Transverse colon (tissue), 4 donors: ENCODE data around the gene AADACL3. TPM values are rescaled to one million over a fixed set of nuclear protein-coding genes. Genes with fewer than 3 reads are reported as not detected.

ENCODE experiments used
- DNase-seq: peaks from one replicate; pipeline ENCODE4 v3.0.0-alpha.2; 2019
- H3K27ac ChIP-seq, 4 donors: fragments of 200-600 bp; sonication (generic); 2 replicates each; pipeline ENCODE4 v1.5.1; 2016 to 2018; ENCODE audit warnings: inconsistent platforms in 4 of 4
- H3K27me3 ChIP-seq: fragments of 200-600 bp; sonication (generic); 2 replicates; pipeline ENCODE4 v1.5.1; 2017; ENCODE audit warnings: inconsistent platforms
- H3K36me3 ChIP-seq, 4 donors: fragments of 200-600 bp; sonication (generic); 2 replicates each; pipeline ENCODE4 v1.5.1; 2017 to 2019; ENCODE audit warnings: inconsistent platforms in 4 of 4
- H3K4me1 ChIP-seq, 4 donors: fragments of 200-600 bp; sonication (generic); 2 replicates each; pipeline ENCODE4 v1.5.1; 2017 to 2020; ENCODE audit warnings: inconsistent platforms in 4 of 4
- H3K4me3 ChIP-seq, 4 donors: fragments of 200-600 bp; sonication (generic); 1 replicate in 1 of 4; 2 replicates in 3 of 4; pipeline versions ENCODE4 v1.5.1 to v1.6.1; 2017 to 2019; ENCODE audit warnings: inconsistent platforms in 4 of 4
- H3K9me3 ChIP-seq, 2 donors: fragments of 200-600 bp; sonication (generic); 2 replicates each; pipeline ENCODE4 v1.5.1; 2017 to 2019; ENCODE audit warnings: inconsistent platforms in 2 of 2
- CTCF ChIP-seq, 5 experiments: fragments of 200-600 bp in 3 of 5; fragments of 450-650 bp in 2 of 5; sonication (generic) in 3 of 5; IDR thresholded peaks; 1 replicate in 2 of 5; 2 replicates in 3 of 5; pipeline ENCODE4 v1.5.1; 2016 to 2017; ENCODE audit warnings: antibody characterized with exemption in 5 of 5, inconsistent platforms in 3 of 5, mild to moderate bottlenecking in 2 of 5, moderate library complexity in 1 of 5
- EP300 ChIP-seq: sonication (generic); formaldehyde crosslinking; IDR thresholded peaks from one replicate; pipeline ENCODE4 v1.6.1; 2017; ENCODE audit warnings: antibody characterized with exemption, low read depth
- POLR2A ChIP-seq: fragments of 450-650 bp; IDR thresholded peaks from one replicate; pipeline ENCODE4 v1.6.1; 2016; ENCODE audit warnings: antibody characterized with exemption, mild to moderate bottlenecking, moderate library complexity
- POLR2AphosphoS5 ChIP-seq, 3 donors: sonication (generic); formaldehyde crosslinking; IDR thresholded peaks; one replicate each; pipeline ENCODE4 v1.6.1; 2016; ENCODE audit warnings: antibody characterized with exemption in 3 of 3
- WGBS, 2 donors: methylation state at CpG; one replicate each; pipeline ENCODE4 v1.1.5; 2018; ENCODE audit warnings: low coverage in 1 of 2; 5-methylcytosine and 5-hydroxymethylcytosine counted together
- in situ Hi-C, 4 donors: fragments of 200-750 bp; cut with MboI; loops; one replicate each; pipeline versions ENCODE4 v1.15.0 to v1.15.1; 2017; ENCODE audit warnings: low sequenced_read_pairs in 3 of 4, low pct_ligation_motif_present in 1 of 4, low pct_unique_long_range_greater_than_20kb in 1 of 4
- intact Hi-C: fragments of 100-400 bp; cut with DNase I; formaldehyde crosslinking; loops from one replicate; pipeline ENCODE4 v1.15.1; 2023; ENCODE audit warnings: low total_unique reads
- total RNA-seq, 4 donors: library from RNA; depleted of rRNA; stranded (reverse); fragments of >200 nt; gene quantifications; one replicate each; pipeline ENCODE4 v1.1.0, GENCODE V29; 2016

The AADACL3 gene
- total RNA-seq, 4 donors from 2014 or later: not detected

DNA sequence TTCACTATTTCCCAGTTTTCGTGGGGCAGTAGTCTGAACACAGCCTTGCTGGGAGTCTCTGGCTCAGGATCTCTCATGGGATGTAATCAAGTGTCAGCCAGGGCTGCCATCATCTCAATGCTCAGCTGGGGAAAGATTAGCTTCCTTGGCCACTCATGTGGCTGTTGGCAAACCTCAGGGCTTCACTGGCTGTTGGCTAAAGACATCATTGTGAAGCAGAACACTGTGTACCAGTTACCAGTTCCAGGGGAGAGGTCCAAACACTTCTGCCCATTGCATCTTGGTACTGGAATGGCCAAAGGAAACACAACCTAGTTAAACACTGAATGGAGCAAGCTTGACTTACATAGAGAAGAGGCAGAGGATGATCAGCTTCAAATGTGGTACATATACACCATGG, 38.3 kb upstream of the AADACL3 start:
- Histone ChIP-seq H3K4me3 (no peak overlapping the region), H3K4me1 (no peaks in the 10 kb centered on the region), H3K36me3 (no peaks in the 10 kb centered on the region), H3K9me3 (no peaks in the 10 kb centered on the region), H3K27me3 (peaks cover 8% of the 10 kb centered on the region), H3K27ac (no peak overlapping the region)
- intact Hi-C loops (no loop called here), in situ Hi-C loops (no loop called here)
- TF ChIP-seq POLR2AphosphoS5 (IDR thresholded peaks at IDR 0.05): no peak
- TF ChIP-seq POLR2A: no peak
- TF ChIP-seq EP300: no peak
- TF ChIP-seq CTCF (IDR thresholded peaks at IDR 0.05): no peak
- DNase-seq: no peak
- WGBS, 2 donors: 76 to 89% methylated on average over 1 of the region's 1 CpG

GRCh38 chr1:12678350-12678749, 37.6 kb upstream of the AADACL3 start:
- TF ChIP-seq POLR2AphosphoS5 (IDR thresholded peaks at IDR 0.05) (no peak), EP300 (no peak), POLR2A (no peak), CTCF (IDR thresholded peaks at IDR 0.05) (no peak)
- Histone ChIP-seq H3K27ac (no peak overlapping the region), H3K27me3 (peaks cover 8% of the 10 kb centered on the region), H3K4me1 (no peaks in the 10 kb centered on the region), H3K36me3 (no peaks in the 10 kb centered on the region), H3K4me3 (no peak overlapping the region), H3K9me3 (no peaks in the 10 kb centered on the region)
- DNase-seq: no peak
- intact Hi-C loops (no loop called here), in situ Hi-C loops (no loop called here)
- 43 to 45% methylated on average over 2 of the region's 2 CpGs for WGBS, 2 donors

GRCh38 chr1:12678820-12679219, 37.1 kb upstream of the AADACL3 start:
- TF ChIP-seq POLR2A (no peak), POLR2AphosphoS5 (IDR thresholded peaks at IDR 0.05) (no peak), EP300 (no peak), CTCF (IDR thresholded peaks at IDR 0.05) (no peak)
- WGBS, 2 donors: 82 to 84% methylated on average over 3 of the region's 3 CpGs
- Histone ChIP-seq H3K9me3 (no peaks in the 10 kb centered on the region), H3K36me3 (no peaks in the 10 kb centered on the region), H3K4me1 (no peaks in the 10 kb centered on the region), H3K27ac (no peak overlapping the region), H3K27me3 (peaks cover 8% of the 10 kb centered on the region), H3K4me3 (no peak overlapping the region)
- no peak for DNase-seq
- in situ Hi-C loops: no loop called here
- intact Hi-C loops: no loop called here

- DNase-seq: peak; percentile 8
- no peaks in the 10 kb centered on the region for H3K4me1 ChIP-seq
- in situ Hi-C loops (loop anchor here in 1 of 4 donors (10.0 kb wide), 1 partner anchor 55 kb away; no protein-coding TSS in a partner anchor), intact Hi-C loops (no loop called here)
- no peaks in the 10 kb centered on the region for H3K9me3 ChIP-seq
- no peak overlapping the region for H3K4me3 ChIP-seq
- no peak overlapping the region for H3K27ac ChIP-seq
- no peak for TF ChIP-seq EP300
- TF ChIP-seq POLR2AphosphoS5 (IDR thresholded peaks at IDR 0.05): no peak
- TF ChIP-seq CTCF (IDR thresholded peaks at IDR 0.05): no peak
- TF ChIP-seq POLR2A: no peak
- H3K36me3 ChIP-seq: no peaks in the 10 kb centered on the region
- no peaks in the 10 kb centered on the region for H3K27me3 ChIP-seq
- WGBS, 2 donors: 29 to 34% methylated on average over 2 of the region's 2 CpGs
These were observed 25.8 kb upstream of the AADACL3 start for GRCh38 chr1:12690156-12690555.
